IMR-90 (cell line): Measurements from ENCODE around the gene PSMB4.
"Not testable (repeated sequence)": the region's sequence is repeated elsewhere in the genome, so short reads cannot be mapped to it uniquely, and the experiment has no call there.

Source experiments
- CHD1 ChIP-seq: IDR thresholded peaks from 2 replicates; pipeline ENCODE4 v1.6.1; 2012; ENCODE audit warnings: low read depth, low read length, improper control_type of control experiment
- CTCF ChIP-seq: conservative IDR thresholded peaks from 2 replicates; pipeline ENCODE4 v1.5.1; 2012; ENCODE audit warnings: mild to moderate bottlenecking, low read depth, low read length, improper control_type of control experiment
- FOS ChIP-seq: fragments of 150-350 bp; IDR thresholded peaks from 2 replicates; pipeline ENCODE4 v1.6.1; 2016; ENCODE audit warnings: low read depth, low read length
- MAFK ChIP-seq: IDR thresholded peaks from 2 replicates; pipeline ENCODE4 v1.6.1; 2012; ENCODE audit warnings: low read depth, low read length, improper control_type of control experiment
- POLR2A ChIP-seq: IDR thresholded peaks from 2 replicates; pipeline ENCODE4 v1.6.1; 2012; ENCODE audit warnings: mild to moderate bottlenecking, low read depth, low read length
- RFX5 ChIP-seq: IDR thresholded peaks from 2 replicates; pipeline ENCODE4 v1.8.0; 2012; ENCODE audit warnings: low read depth, mild to moderate bottlenecking, low read length, moderate library complexity
- USF2 ChIP-seq: fragments of 150-350 bp; IDR thresholded peaks from 2 replicates; pipeline ENCODE4 v1.6.1; 2017; ENCODE audit warnings: mild to moderate bottlenecking, antibody characterized with exemption, low read length, low read depth
- TF ChIP-seq, protein P1 (sequence below): fragments of 150-350 bp; IDR thresholded peaks from 2 replicates; pipeline ENCODE4 v1.6.1; 2016; ENCODE audit warnings: low read depth, mild to moderate bottlenecking, low read length, moderate library complexity, borderline replicate concordance

DNA sequence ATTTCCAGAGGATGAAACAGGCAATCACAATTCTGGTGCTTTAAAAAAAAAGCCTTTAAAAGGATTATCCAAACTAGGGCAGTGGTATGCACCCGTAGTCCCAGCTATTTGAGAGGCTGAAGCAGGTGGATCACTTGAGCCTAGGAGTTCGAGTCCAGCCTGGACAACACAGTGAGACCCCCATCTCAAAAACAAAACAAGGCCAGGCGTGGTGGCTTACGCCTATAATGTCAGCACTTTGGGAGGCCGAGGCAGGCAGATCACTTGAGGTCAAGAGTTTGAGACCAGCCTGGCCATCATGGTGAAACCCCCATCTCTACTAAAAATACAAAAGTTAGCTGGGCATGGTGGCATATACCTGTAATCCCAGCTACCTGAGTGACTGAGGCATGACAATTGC, 34.5 kb downstream of the PSMB4 start:
- TF ChIP-seq CTCF, POLR2A, USF2, MAFK, FOS, CHD1, RFX5: not testable (repeated sequence)
- TF ChIP-seq, protein P1, sequence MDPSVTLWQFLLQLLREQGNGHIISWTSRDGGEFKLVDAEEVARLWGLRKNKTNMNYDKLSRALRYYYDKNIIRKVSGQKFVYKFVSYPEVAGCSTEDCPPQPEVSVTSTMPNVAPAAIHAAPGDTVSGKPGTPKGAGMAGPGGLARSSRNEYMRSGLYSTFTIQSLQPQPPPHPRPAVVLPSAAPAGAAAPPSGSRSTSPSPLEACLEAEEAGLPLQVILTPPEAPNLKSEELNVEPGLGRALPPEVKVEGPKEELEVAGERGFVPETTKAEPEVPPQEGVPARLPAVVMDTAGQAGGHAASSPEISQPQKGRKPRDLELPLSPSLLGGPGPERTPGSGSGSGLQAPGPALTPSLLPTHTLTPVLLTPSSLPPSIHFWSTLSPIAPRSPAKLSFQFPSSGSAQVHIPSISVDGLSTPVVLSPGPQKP = not testable (repeated sequence)
